NCI-H1436 treated with DMSO at 0.1 percent for 48 hours (cell line): ENCODE results near the gene SPTBN1.

Experiments used
- DNase-seq: peaks from one replicate; lab custom pipeline; 2025; lab: John Stamatoyannopoulos, UW

SPTBN1 gene

GRCh38 chr2:54434229-54434628 lies 21.9 kb upstream of the SPTBN1 start:
- no peak for DNase-seq

GRCh38 chr2:54434711-54435110 lies 21.4 kb upstream of the SPTBN1 start:
- DNase-seq, result no peak

- no peak for DNase-seq
These were observed 20.6 kb upstream of the SPTBN1 start for GRCh38 chr2:54435325-54436226.

DNA sequence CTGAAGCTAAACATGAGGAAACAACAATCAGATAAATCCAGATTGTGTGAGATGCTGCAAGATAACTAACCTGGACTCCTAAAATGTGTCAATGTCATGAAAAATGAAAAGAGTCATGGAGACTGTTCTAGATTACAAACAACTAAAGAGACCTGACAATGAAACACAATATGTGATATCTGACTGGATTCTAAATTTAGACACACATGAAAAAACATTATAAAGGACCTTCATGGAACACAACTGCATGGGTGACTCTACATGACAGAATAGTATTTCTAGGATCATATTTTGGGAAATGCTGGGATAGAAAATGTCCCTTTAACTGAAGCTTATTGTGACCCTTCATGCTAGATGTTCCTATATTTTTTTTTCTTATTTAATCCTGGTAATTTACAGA lies 18.5 kb upstream of the SPTBN1 start:
- DNase-seq, result no peak

DNA sequence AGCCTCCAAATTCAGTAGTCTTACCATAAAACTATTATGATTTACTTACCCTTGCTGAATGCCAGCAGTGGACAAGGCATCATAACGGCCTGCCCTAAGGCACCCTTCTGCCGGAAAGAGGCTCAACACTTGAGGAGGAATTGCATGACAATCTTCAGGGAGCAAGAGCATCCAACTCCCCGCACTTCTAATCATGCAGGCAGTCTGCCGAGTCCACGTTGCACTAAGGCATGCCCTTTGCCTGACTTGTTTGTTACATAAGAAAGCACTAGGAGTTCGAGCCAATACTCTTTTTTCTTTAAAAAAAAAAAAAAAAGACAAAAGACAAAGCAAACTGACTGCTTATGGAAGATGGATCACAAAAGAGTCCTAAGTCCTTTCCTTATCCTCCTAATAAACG lies 17.9 kb upstream of the SPTBN1 start:
- DNase-seq, result no peak

- DNase-seq, result no peak
These were observed 16.5 kb upstream of the SPTBN1 start for GRCh38 chr2:54439582-54439981.

- DNase-seq, result no peak
These were observed 16.1 kb upstream of the SPTBN1 start for GRCh38 chr2:54440050-54440449.

- no peak for DNase-seq
These were observed 11.6 kb upstream of the SPTBN1 start for GRCh38 chr2:54444503-54444902.

GRCh38 chr2:54446122-54446521 lies 10.0 kb upstream of the SPTBN1 start:
- DNase-seq, result no peak

DNA sequence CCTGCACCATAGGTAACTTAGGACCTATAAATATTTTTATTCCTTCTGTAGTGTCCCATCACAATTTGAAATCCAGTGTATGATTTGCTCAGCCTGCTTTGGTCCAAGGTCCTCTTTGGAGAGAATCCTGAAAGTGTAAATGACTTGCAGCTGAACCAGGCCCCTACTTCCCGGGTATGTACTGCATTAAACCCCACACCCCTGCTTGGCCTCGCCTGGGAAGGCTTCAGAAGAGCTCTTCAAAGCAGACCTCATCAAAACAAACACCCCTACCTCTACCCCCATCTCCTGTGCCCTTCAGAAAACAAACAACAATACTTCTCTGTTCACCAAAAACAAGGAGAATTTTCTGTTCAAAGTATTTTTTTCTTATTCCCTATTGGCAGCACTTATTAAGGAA lies 9.5 kb upstream of the SPTBN1 start:
- no peak for DNase-seq

GRCh38 chr2:54454548-54455130 lies 1.5 kb upstream of the SPTBN1 start:
- DNase-seq, result peak; percentile 21

DNA sequence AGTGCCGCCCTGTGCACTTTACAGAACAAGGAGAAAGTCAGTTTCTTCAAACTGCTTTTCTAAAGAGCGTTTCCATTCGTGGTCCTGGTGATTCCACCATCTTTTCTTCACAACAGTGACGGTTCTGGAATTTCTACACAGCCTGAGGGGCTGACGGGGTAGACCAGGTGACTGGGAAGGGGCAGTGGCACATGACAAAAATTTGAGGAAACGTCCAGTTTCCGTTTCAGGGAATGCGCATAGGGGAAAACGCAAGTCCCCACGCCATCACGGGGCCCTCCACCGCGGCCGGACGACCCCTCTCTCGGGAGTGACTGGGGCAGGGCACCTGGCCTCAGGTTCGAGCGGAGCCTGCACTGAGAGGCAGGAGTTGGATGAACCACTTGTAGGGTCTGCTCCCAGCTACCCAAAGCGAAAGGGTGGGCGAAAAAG lies 980 bp upstream of the SPTBN1 start:
- DNase-seq, result no peak

- DNase-seq, result no peak
These were observed 160 bp downstream of the SPTBN1 start for GRCh38 chr2:54456362-54456611.

DNA sequence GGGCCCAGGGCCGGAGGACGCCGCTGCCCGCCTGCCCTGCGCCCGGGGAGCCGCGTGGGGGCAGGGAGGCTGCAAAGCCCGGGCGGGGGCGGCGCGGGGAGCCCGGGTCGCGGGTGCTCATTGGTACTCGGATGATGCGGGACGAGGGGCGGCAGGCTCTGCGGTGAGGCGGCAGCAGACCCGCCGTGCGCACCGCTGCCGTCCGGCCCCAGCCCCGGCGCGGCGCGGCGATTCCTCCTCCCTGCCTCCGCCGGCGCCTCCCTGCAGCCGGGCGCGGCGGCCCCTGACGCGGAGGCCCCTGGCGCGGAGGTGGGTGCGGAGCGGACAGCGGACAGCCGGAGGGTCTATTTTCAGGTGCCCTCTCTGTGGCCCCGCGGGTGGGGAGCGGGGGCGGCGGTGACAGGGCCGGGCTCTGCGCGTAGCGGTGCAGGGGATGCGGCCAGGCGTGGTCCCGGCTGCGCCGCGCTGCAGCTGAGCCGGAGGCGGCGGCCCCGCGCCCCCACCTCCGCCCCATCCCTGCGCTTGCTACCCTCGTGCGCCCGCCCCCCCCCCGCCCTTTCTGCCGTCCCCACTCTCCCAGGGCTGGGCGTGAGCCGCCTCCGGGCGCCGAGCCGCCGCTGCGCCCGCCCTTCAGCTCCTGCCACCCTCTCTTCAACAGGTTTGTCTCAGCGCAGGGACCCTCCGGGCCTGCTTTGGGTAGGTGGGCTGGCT lies 640 bp downstream of the SPTBN1 start:
- DNase-seq, result no peak

GRCh38 chr2:54457323-54458023 lies 1.3 kb downstream of the SPTBN1 start:
- DNase-seq, result no peak

GRCh38 chr2:54459037-54459441 lies 2.9 kb downstream of the SPTBN1 start:
- DNase-seq, result no peak

- DNase-seq, result peak; percentile 54
These were observed 5.1 kb downstream of the SPTBN1 start for GRCh38 chr2:54461261-54461660.

DNA sequence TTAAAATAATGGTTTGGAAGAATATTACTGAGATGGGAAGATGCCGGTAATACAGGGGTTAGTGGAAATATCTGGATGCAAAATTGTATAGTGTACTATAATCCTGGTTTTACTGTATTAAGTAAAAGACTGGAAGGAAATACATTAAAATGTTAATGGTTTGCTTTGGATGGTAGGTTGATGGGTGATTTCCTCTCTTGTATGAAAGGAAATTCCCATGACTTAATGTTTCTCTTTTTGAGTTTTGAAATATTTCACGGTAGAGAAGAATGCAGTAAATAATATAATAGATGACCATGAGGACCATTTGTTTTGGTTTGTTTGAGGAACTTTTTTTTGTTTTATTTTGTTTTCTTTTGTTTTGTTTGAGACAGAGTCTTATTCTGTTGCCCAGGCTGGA lies 8.2 kb downstream of the SPTBN1 start:
- DNase-seq, result no peak

DNA sequence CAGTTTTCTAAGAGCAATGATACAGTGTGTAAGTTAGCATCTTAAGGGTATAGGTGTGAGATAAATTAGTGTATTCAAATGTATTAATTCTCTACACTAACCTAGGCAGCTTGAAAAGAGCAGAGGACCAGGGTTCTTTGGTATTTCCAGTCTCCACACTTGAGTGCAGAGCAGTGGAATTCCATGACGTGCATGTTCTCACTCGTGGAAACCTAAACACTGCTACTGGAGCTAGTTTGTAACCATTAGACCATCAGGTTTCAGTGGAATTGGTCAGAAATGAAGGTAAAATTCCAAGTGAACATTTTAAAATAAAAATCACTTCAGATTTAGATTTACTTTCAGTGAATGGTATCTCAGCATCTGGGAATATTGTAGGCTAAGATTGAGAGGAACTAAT lies 9.0 kb downstream of the SPTBN1 start:
- no peak for DNase-seq

DNA sequence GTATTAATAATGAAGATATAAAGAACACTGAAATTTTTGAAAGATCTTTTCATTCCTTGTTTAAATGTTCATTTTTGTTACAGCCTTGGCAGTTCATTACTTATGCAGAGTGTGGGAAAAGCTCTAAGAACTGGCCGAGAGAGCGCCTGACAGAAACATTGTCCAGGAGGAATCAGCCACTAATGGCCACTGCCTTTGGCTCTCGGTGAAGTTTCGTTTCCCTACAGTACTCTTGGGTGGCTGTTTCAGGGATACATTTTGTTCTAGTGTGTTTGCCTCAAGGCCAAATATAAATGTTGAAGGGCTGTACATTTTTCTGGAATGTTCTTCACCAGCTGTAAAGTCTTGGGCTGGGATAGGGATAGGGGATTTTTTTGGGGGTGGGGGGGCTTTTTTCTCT lies 10.7 kb downstream of the SPTBN1 start:
- DNase-seq, result no peak

DNA sequence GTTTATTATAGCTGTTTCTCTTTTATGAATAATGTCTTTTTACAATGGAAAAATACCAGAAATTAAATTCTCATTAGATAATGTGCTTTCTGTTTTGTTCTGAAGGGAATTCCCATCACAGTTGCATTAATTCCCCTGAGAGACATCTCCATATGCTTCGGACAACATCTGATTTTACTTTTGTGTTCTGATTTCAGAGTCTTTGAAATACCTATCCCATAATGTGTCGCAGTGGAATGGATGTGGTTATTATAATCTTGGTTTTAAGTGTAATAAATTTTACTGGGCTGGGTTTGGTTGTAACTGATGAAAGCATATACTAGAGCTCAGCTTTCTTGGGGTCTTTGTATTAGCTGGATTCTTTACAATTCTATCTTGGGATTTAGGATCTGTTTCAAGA lies 12.5 kb downstream of the SPTBN1 start:
- DNase-seq, result no peak

DNA sequence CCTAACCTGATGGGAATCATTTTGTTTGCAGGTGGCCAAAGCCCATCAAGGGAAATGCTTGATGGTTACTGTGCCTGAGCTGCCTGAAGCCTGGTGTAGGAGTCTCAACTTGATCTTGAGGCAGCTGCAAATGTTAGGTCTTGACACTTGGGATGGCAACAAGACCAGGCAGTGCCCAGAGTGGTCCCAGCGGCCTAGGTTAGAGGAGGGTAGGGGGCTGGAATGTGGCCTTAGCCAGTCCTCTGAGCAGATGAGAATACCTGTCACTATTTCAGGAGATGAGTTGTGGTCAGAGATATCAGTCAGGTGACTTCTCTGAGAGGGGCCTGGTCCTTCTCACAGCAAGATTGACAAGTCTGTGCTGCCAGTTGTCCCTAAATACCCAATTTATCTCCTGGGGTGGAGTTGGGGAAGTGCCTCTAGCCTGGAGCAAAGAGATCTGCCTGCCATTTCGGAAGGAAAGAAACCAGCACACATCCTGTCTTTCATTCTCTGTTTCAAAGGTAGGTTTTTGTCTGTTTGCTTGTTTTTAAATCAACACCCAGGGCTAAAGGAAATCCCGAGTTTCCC lies 13.4 kb downstream of the SPTBN1 start:
- DNase-seq, result no peak
